Activated CD4-positive, alpha-beta T cell treated with anti-CD3 and anti-CD28 coated beads, Interleukin-2, amount 10 ng/mL, durations not matched to agents 7 days and 5 days (primary cell): ENCODE measurements around the gene PNLDC1. TPM values are rescaled to one million over a fixed set of nuclear protein-coding genes. Genes with fewer than 3 reads are reported as not detected.

Experiments
- total RNA-seq, 2 experiments: library from RNA; stranded (reverse); gene quantifications; one replicate each; pipeline ENCODE4 v1.2.3, GENCODE V29; 2021

Gene PNLDC1
- total RNA-seq, 2 experiments from 2014 or later: 0.17 to 0.30 TPM

Other genes with a start within 250 kb of the PNLDC1 start
- gene SOD2, start 107.0 kb upstream of the PNLDC1 start, total RNA-seq: 10 to 100 TPM; 62.9 to 64.0 TPM
- 100 to 1,000 TPM; 120 to 131 TPM for gene WTAP, start 72.8 kb upstream of the PNLDC1 start, total RNA-seq
- 10 to 100 TPM; 58.4 to 65.8 TPM for gene ACAT2, start 38.2 kb upstream of the PNLDC1 start, total RNA-seq
- 100 to 1,000 TPM; 192 to 209 TPM for gene TCP1, start 10.7 kb upstream of the PNLDC1 start, total RNA-seq
- gene MRPL18, start 9.8 kb upstream of the PNLDC1 start, total RNA-seq: 10 to 100 TPM; 65.5 to 73.0 TPM
- gene MAS1, start 90.7 kb downstream of the PNLDC1 start, total RNA-seq: not detected
- gene IGF2R, start 168.8 kb downstream of the PNLDC1 start, total RNA-seq: 10 to 100 TPM; 62.8 to 65.0 TPM